Measurements from ENCODE around the gene SLC29A3.

SLC29A3 gene

GRCh38 chr10:71285180-71285545 lies 33.9 kb upstream of the SLC29A3 start:
- no peak overlapping the region for H3K4me3 ChIP-seq (ENCODE audit: low read depth, low read length)
- TF ChIP-seq CTCF (IDR thresholded peaks at IDR 0.05; ENCODE audit: borderline replicate concordance, insufficient read depth, low read depth, low read length), result peak; percentile 82

- no peak for TF ChIP-seq CTCF (IDR thresholded peaks at IDR 0.05; ENCODE audit: borderline replicate concordance, insufficient read depth, low read depth, low read length)
- H3K4me3 ChIP-seq (ENCODE audit: low read depth, low read length), result no peak overlapping the region
Measured at GRCh38 chr10:71285986-71286385, 33.1 kb upstream of the SLC29A3 start.

GRCh38 chr10:71286521-71287294 lies 32.4 kb upstream of the SLC29A3 start:
- no peak overlapping the region for H3K4me3 ChIP-seq (ENCODE audit: low read depth, low read length)
- TF ChIP-seq CTCF (IDR thresholded peaks at IDR 0.05; ENCODE audit: borderline replicate concordance, insufficient read depth, low read depth, low read length), result no peak

- no peak for TF ChIP-seq CTCF (IDR thresholded peaks at IDR 0.05; ENCODE audit: borderline replicate concordance, insufficient read depth, low read depth, low read length)
Measured at GRCh38 chr10:71287456-71287855, 31.6 kb upstream of the SLC29A3 start.

GRCh38 chr10:71288461-71288860 lies 30.6 kb upstream of the SLC29A3 start:
- TF ChIP-seq CTCF (IDR thresholded peaks at IDR 0.05; ENCODE audit: borderline replicate concordance, insufficient read depth, low read depth, low read length), result no peak

More at GRCh38 chr10:71287456-71287855, 31.6 kb upstream of the SLC29A3 start:
- no peak overlapping the region for H3K4me3 ChIP-seq (ENCODE audit: low read depth, low read length)

GRCh38 chr10:71289421-71290130 lies 29.5 kb upstream of the SLC29A3 start:
- TF ChIP-seq CTCF (IDR thresholded peaks at IDR 0.05; ENCODE audit: borderline replicate concordance, insufficient read depth, low read depth, low read length), result no peak
- no peak overlapping the region for H3K4me3 ChIP-seq (ENCODE audit: low read depth, low read length)

More at GRCh38 chr10:71288461-71288860, 30.6 kb upstream of the SLC29A3 start:
- no peak overlapping the region for H3K4me3 ChIP-seq (ENCODE audit: low read depth, low read length)

- TF ChIP-seq CTCF (IDR thresholded peaks at IDR 0.05; ENCODE audit: borderline replicate concordance, insufficient read depth, low read depth, low read length), result no peak
- no peak overlapping the region for H3K4me3 ChIP-seq (ENCODE audit: low read depth, low read length)
Measured at GRCh38 chr10:71290331-71290730, 28.7 kb upstream of the SLC29A3 start.

Data from GM12875 (cell line).